T-helper 1 cell treated with Interleukin-12 subunit alpha and Interleukin-12 subunit beta and Interleukin-4 antibody, amounts not matched to agents 30 μg/mL and 1 μg/mL, for 36 hours (primary cell): ENCODE measurements around the gene OPA3.

ENCODE experiments used
- H3K27ac Mint-ChIP-seq: one replicate; pipeline ENCODE4 v1.8.0; 2021; ENCODE audit warnings: mild to moderate bottlenecking, mixed read lengths
- H3K27me3 Mint-ChIP-seq: one replicate; pipeline ENCODE4 v1.8.0; 2021; ENCODE audit warnings: low read depth, mixed read lengths
- H3K36me3 Mint-ChIP-seq: one replicate; pipeline ENCODE4 v1.8.0; 2021; ENCODE audit warnings: low read depth, mixed read lengths
- H3K4me1 Mint-ChIP-seq: one replicate; pipeline ENCODE4 v1.8.0; 2021; ENCODE audit warnings: low read depth, mixed read lengths
- H3K4me3 Mint-ChIP-seq: one replicate; pipeline ENCODE4 v1.8.0; 2021; ENCODE audit warnings: mild to moderate bottlenecking, moderate library complexity, mixed read lengths
- H3K9me3 Mint-ChIP-seq: one replicate; pipeline ENCODE4 v1.8.0; 2021; ENCODE audit warnings: mixed read lengths

Gene OPA3

DNA sequence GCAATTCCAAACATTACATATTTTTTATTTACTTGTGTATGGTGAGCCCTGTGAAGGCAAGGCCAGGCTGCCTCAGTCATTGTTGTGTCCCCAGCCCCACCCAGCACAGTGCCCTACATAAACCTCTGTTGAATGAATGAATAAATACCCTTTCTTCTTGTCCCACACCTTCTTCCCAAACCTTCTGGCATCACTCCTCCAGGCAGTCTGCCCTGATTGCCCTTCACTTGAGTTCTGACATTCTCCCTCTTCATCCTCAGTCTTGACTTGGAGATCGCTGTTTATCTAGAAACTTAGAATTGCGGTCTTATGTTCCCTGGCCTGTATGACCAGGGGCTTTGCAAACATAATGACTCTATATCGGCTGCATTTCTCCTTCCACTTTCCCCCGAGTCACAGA, 5.2 kb upstream of the OPA3 start:
- Mint-ChIP-seq H3K27ac (no peak overlapping the region), H3K4me3 (no peak overlapping the region), H3K9me3 (no peaks in the 10 kb centered on the region), H3K4me1 (peaks cover 20% of the 10 kb centered on the region), H3K36me3 (no peaks in the 10 kb centered on the region), H3K27me3 (no peaks in the 10 kb centered on the region)

DNA sequence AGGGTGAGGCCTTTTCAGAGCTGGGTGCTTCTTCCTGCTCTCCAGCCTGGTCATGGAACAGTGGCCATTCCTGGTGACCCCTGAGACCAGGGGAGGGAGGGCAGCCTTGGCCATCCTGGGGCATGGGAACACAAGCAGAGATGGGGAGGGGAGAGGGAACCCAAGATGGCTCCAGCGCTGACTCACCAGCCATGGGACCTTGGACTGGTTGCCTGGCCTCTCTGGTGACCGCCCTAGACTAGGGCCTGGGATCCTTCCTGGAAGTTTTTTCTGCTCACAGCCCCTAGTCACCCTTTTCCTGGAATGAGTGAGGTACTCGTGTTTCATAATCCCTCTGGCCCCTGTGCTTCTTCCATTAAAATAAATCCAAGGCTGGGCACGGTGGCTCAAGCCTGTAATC, 3.3 kb upstream of the OPA3 start:
- no peak overlapping the region for H3K27ac Mint-ChIP-seq
- peaks cover 31% of the 10 kb centered on the region for H3K4me1 Mint-ChIP-seq
- no peak overlapping the region for H3K4me3 Mint-ChIP-seq
- no peaks in the 10 kb centered on the region for H3K27me3 Mint-ChIP-seq
- H3K36me3 Mint-ChIP-seq, result peaks cover under 1% of the 10 kb centered on the region
- no peaks in the 10 kb centered on the region for H3K9me3 Mint-ChIP-seq

DNA sequence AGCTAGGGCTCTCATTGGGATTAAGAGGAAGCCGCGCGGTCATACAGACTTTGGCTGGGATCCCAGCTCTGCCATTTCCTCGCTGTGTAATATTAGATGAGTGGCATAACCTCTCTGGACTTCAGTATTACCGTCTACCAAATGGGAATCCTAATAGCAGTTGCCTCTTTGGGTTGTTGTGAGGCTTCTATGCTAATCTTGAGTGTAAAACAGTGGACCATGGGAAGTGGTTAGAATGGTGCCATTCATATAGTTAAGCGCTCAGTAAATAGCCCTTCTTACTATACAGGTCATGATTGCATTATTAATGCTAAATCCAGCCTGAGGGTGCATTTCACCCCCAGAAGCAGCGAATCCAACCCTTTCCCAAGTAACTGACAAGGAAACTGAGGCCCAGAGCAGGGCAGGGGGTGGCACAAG, 566 bp upstream of the OPA3 start:
- peak overlapping the region; percentile 91 for H3K4me3 Mint-ChIP-seq
- H3K27ac Mint-ChIP-seq, result peak overlapping the region; percentile 98
- peaks cover 25% of the 10 kb centered on the region for H3K4me1 Mint-ChIP-seq
- peaks cover 7% of the 10 kb centered on the region for H3K36me3 Mint-ChIP-seq
- H3K27me3 Mint-ChIP-seq, result no peaks in the 10 kb centered on the region
- H3K9me3 Mint-ChIP-seq, result no peaks in the 10 kb centered on the region

- no peak overlapping the region for H3K4me3 Mint-ChIP-seq
- H3K27ac Mint-ChIP-seq, result no peak overlapping the region
- no peaks in the 10 kb centered on the region for H3K27me3 Mint-ChIP-seq
- H3K4me1 Mint-ChIP-seq, result peaks cover 33% of the 10 kb centered on the region
- H3K36me3 Mint-ChIP-seq, result peaks cover 7% of the 10 kb centered on the region
- H3K9me3 Mint-ChIP-seq, result no peaks in the 10 kb centered on the region
Observed at GRCh38 chr19:45581576-45581975, 3.0 kb downstream of the OPA3 start.

DNA sequence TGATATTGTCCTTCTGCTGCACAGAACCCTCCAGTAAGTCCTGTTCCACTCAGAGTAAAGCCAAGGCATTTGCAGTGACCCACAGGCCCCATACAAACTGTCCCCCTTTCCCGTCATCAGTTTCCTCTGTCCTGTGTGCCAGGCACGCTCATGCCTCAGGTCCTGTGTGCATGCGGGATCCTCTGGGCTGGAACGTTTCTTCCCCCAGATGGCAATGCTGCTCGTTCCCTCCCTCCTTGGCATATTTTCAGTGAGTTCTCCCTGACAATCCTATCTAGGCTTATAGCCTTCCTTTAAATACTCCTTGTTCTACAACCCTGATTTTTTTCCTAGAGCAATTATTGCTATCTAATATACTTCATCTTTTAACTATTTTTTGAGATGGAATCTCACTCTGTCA, 5.7 kb downstream of the OPA3 start:
- no peaks in the 10 kb centered on the region for H3K27me3 Mint-ChIP-seq
- peaks cover 7% of the 10 kb centered on the region for H3K36me3 Mint-ChIP-seq
- H3K4me3 Mint-ChIP-seq, result no peak overlapping the region
- peaks cover 21% of the 10 kb centered on the region for H3K4me1 Mint-ChIP-seq
- no peaks in the 10 kb centered on the region for H3K9me3 Mint-ChIP-seq
- H3K27ac Mint-ChIP-seq, result no peak overlapping the region

DNA sequence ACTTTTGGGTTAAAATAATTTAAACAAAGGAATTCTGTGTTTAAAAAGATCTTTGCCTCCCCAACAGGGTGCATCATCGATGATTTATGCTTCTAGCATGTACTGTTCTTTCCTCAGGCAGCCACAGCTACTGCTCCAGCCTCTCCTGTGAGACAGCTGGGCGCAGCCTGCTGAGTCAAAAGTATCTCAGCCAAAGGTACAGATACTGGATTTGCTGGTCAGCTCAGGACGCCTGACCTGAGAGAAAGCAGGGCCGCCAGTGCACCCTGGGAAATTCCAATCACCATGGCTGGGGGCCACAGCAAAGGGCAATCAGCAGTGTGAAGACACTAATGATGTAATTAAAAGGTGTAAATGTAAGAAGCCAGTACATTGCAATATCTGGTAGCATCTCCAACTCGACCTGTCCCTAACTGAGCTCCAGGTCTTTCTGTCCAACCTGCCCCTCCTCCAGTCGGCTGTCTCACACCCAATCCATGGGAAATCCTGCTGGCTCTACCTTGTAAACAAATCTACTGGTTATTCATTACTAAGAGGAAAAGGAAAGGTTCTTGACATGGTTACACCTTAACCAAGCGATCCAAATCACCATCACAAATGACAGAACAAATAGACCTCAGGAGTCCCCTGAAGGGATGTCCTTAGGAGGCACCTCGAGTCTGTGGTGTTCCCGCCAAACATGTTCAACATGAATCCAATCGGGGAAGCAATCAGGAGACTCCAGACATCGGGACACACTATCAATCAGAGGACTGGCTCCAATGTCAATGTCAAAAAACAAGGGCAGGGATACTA, 7.3 kb downstream of the OPA3 start:
- H3K36me3 Mint-ChIP-seq, result peaks cover 5% of the 10 kb centered on the region
- H3K27me3 Mint-ChIP-seq, result no peaks in the 10 kb centered on the region
- no peak overlapping the region for H3K27ac Mint-ChIP-seq
- peaks cover 13% of the 10 kb centered on the region for H3K4me1 Mint-ChIP-seq
- no peaks in the 10 kb centered on the region for H3K9me3 Mint-ChIP-seq
- no peak overlapping the region for H3K4me3 Mint-ChIP-seq

DNA sequence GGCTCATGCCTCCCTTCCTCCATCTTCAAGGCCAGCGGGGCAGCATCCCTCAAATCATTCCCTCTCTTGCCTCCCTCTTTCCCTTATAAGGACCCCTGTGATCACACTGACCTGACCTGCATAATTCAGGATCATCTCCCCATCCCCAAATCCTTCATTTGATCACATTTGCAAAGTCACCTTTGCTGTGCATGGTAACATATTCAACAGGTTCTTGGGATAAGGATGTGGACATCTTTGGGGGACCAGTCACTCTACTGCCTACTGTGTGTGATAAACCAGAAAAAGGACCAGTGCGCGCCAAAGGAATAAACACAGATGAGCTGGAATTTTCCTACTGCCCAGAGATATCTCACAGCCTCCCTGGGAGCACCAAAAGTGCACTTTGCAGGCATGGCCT, 7.9 kb downstream of the OPA3 start:
- Mint-ChIP-seq H3K27me3 (no peaks in the 10 kb centered on the region), H3K4me1 (peaks cover 12% of the 10 kb centered on the region), H3K36me3 (peaks cover 4% of the 10 kb centered on the region), H3K9me3 (no peaks in the 10 kb centered on the region), H3K4me3 (no peak overlapping the region), H3K27ac (peak overlapping the region; percentile 58)

DNA sequence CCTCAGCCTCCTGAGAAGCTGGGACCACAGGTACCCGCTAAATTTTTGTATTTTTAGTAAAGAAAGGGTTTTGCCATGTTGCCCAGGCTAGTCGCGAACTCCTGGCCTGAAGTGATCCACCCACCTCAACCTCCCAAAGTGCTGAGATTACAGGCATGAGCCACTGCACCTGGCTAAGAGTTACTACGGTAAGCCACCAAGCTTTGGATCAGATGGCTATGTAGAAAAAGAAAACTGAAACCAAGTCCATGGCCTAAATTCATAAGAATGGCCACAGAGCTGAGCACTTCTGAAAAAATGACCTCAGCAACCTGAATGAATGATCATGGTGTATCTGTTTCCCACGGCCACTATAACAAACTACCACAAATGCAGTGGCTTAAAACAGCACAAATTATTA, 9.4 kb downstream of the OPA3 start:
- no peak overlapping the region for H3K4me3 Mint-ChIP-seq
- H3K9me3 Mint-ChIP-seq, result no peaks in the 10 kb centered on the region

DNA sequence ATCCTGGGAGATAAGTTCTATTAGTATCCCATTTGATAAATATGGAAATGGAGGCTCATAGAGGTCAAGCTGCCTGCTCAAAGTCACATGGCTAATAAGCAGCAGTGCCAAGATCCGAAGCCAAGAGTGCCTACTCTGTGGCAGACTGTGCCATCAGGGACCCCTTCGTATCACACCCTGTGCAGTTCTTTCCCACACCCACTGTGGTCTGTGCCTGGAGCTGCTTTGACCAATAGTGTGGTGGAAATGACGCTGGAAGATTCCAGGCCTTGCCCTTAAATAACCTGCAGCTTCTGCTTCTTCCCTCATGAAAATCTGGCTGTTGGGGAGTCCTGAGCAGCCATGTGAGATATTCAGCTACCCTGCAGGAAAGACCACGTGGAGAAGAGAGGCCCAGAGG, 10.1 kb downstream of the OPA3 start:
- Mint-ChIP-seq H3K4me3 (no peak overlapping the region), H3K9me3 (no peaks in the 10 kb centered on the region), H3K27me3 (no peaks in the 10 kb centered on the region), H3K36me3 (no peaks in the 10 kb centered on the region), H3K27ac (no peak overlapping the region), H3K4me1 (peaks cover 14% of the 10 kb centered on the region)

More for the DNA sequence above, 9.4 kb downstream of the OPA3 start:
- Mint-ChIP-seq H3K27me3 (no peaks in the 10 kb centered on the region), H3K27ac (no peak overlapping the region), H3K36me3 (no peaks in the 10 kb centered on the region), H3K4me1 (peaks cover 8% of the 10 kb centered on the region)

DNA sequence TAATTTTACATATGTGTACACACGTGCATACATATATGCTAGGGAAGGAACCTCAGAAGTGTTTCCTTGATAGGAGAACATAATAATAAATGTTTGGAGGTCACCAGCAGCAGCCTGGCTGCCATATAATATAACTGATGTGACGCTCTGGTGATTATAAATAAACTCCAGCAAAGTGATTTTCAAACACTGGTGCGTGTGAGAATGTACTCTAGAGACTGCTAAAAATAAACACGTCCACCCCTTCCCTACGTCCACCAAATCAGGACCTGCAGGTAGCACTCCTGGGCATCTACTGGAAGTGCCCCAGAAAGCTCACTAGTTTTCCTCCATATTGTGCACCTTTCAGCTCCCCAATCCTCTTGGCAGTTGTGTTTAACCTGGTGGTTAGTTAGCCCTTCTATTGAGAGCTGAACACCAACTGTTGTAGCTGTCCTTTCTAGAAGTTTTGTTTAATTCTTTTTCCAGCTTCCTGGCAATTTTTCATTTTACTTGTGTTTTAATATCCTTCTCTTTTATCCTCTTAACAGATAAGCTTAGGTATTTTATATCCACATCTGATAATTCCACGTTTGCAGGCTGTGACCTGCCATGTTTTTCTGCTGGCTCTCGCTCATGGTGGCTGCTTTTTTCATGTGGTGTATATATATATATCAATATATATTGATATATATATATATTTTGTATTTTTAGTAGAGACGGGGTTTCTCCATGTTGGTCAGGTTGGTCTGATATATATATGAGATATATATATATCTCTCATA, 13.0 kb downstream of the OPA3 start:
- Mint-ChIP-seq H3K36me3 (no peaks in the 10 kb centered on the region), H3K4me3 (no peak overlapping the region)

DNA sequence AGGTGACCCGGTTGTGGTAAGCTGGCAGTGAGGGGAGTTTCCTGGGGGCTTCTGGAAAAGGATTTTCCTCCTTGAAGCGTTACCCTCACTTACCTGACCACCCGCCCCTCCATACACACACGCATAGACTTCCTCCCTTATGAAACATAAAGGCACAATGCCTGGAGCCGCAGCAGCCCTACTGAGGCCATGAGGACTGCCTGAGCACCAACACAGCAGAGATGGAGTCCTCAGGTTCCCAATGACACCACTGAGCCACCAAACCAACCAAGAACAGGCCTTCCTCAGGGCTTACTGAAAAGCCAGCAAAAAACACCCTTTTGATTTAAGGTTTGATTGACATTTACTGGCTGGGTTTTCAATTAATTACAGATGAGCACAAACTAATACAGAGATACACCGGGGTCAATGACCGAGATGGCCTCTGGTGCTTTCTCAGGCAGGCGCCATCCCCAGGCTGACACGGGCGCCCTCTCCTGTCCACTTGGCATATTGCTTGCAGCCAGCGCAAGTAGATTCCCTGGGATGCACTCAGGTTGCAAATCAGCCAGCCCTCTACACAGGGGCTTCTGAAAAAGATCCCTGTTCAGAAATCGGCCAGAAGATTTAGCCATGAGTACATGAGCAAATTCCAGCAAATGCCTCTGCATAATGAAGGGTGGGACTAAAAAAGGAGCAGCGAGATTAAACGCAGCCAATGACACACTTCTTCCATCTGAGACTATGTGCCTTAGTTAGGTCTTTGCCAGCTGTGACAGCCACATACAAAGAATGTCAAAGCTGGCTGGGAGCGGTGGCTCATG, 14.8 kb downstream of the OPA3 start:
- Mint-ChIP-seq H3K4me3 (no peak overlapping the region), H3K36me3 (no peaks in the 10 kb centered on the region), H3K27me3 (no peaks in the 10 kb centered on the region), H3K4me1 (peaks cover 6% of the 10 kb centered on the region), H3K9me3 (no peaks in the 10 kb centered on the region), H3K27ac (peak overlapping the region; percentile 65)

More for the DNA sequence above, 13.0 kb downstream of the OPA3 start:
- Mint-ChIP-seq H3K27me3 (no peaks in the 10 kb centered on the region), H3K27ac (no peak overlapping the region), H3K4me1 (peaks cover 7% of the 10 kb centered on the region), H3K9me3 (no peaks in the 10 kb centered on the region)

DNA sequence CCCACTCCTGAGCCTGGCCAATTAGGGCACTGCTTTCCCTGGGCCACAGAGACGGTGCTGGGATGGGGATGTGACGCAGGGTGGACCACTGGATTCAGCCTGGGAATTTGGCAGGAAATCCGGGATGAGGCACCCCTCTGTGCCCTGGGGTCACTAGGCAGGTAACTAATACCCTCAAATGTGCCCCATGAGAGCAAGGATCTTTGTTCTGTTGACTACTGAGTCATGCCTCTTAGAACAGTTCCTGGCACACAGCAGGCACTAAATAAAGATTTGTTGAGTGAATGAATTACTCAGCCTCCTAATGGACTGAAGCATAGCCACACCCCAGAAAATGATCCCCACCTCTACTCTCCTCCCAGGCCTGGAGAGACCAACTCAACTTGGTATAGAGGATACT, 15.9 kb downstream of the OPA3 start:
- peaks cover 6% of the 10 kb centered on the region for H3K4me1 Mint-ChIP-seq
- no peak overlapping the region for H3K4me3 Mint-ChIP-seq
- H3K9me3 Mint-ChIP-seq, result no peaks in the 10 kb centered on the region
- no peaks in the 10 kb centered on the region for H3K36me3 Mint-ChIP-seq
- H3K27me3 Mint-ChIP-seq, result no peaks in the 10 kb centered on the region
- H3K27ac Mint-ChIP-seq, result no peak overlapping the region

- Mint-ChIP-seq H3K4me1 (peaks cover 9% of the 10 kb centered on the region), H3K27me3 (no peaks in the 10 kb centered on the region)
Observed at GRCh38 chr19:45567609-45568008, 17.0 kb downstream of the OPA3 start.

GRCh38 chr19:45564131-45564780, 20.3 kb downstream of the OPA3 start:
- H3K27me3 Mint-ChIP-seq, result no peaks in the 10 kb centered on the region
- peaks cover 9% of the 10 kb centered on the region for H3K4me1 Mint-ChIP-seq
- H3K9me3 Mint-ChIP-seq, result no peaks in the 10 kb centered on the region
- no peak overlapping the region for H3K4me3 Mint-ChIP-seq
- H3K27ac Mint-ChIP-seq, result no peak overlapping the region
- H3K36me3 Mint-ChIP-seq, result peaks cover 5% of the 10 kb centered on the region

More at GRCh38 chr19:45567609-45568008, 17.0 kb downstream of the OPA3 start:
- H3K27ac Mint-ChIP-seq, result no peak overlapping the region
- H3K4me3 Mint-ChIP-seq, result no peak overlapping the region
- peaks cover 2% of the 10 kb centered on the region for H3K36me3 Mint-ChIP-seq
- H3K9me3 Mint-ChIP-seq, result no peaks in the 10 kb centered on the region
